ENCODE results near the gene CPXM1.

Gene CPXM1

GRCh38 chr20:2829376-2829775 is 28.9 kb upstream of the CPXM1 start:
- Histone ChIP-seq H4K91ac (ENCODE audit: low read length) (no peak overlapping the region), H2BK5ac (ENCODE audit: low read depth, low read length, poor library complexity, severe bottlenecking) (no peak overlapping the region), H3K4me2 (ENCODE audit: low read length, poor library complexity, severe bottlenecking) (no peak overlapping the region), H4K8ac (ENCODE audit: low read length) (no peak overlapping the region), H3K79me1 (replicated peaks; ENCODE audit: low read length, poor library complexity, severe bottlenecking) (no peaks in the 10 kb centered on the region), H3K4me3 (ENCODE audit: insufficient read depth in 1 of 2, low read depth in 1 of 2, low read length in 2 of 2) (no peak overlapping the region), H2BK12ac (ENCODE audit: low read length in 2 of 2) (no peak overlapping the region), H3K23ac (ENCODE audit: low read length in 2 of 2) (no peak overlapping the region), H3K14ac (ENCODE audit: low read length in 2 of 2) (no peak overlapping the region), H3K4me1 (ENCODE audit: control insufficient read depth, insufficient read depth, low read depth, low read length) (no peaks in the 10 kb centered on the region), H3K18ac (ENCODE audit: low read depth in 1 of 2, low read length in 2 of 2) (no peak overlapping the region), H3K9me3 (ENCODE audit: control insufficient read depth, low read length) (no peaks in the 10 kb centered on the region), H3K27me3 (ENCODE audit: control insufficient read depth in 1 of 2, insufficient read depth in 1 of 2, low read length in 2 of 2) (peaks cover 0 to 10% of the 10 kb centered on the region in 2 experiments), H3K36me3 (ENCODE audit: control insufficient read depth in 1 of 2, insufficient read depth in 2 of 2, low read depth in 1 of 2, low read length in 2 of 2) (peaks cover 2 to 4% of the 10 kb centered on the region in 2 experiments), H3K27ac (ENCODE audit: low read length, poor library complexity, severe bottlenecking) (no peak overlapping the region), H2AFZ (ENCODE audit: low read depth, low read length) (no peak overlapping the region), H2BK15ac (ENCODE audit: low read depth, poor library complexity, severe bottlenecking) (no peak overlapping the region), H2AK5ac (ENCODE audit: low read length, severe bottlenecking) (no peak overlapping the region), H3K4ac (ENCODE audit: low read depth in 1 of 2, low read length in 2 of 2) (no peak overlapping the region), H2BK120ac (ENCODE audit: low read depth, low read length) (no peak overlapping the region), H3K9ac (ENCODE audit: low read length) (no peak overlapping the region)
- 80% methylated on average over 4 of the region's 6 CpGs for WGBS
- no peak for DNase-seq

DNA sequence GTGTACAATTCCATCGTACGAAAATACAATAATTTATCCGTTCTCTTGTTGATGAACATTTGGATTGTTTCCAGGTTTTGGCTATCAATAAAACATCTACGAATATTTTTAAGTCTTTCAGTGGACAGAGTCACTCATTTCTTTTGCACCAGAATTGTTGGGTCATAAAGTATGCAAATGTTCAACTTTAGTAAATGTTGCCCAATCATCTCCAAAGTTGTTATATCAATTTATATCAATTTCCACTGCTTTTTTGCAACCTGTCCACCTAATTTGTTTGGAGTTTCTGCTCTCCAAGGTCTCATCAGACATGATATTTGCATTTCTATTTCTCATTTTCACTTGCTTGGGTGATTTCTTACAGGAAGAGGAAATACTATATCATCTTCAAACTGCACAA is 26.2 kb upstream of the CPXM1 start:
- Histone ChIP-seq H4K91ac (ENCODE audit: low read length) (no peak overlapping the region), H3K4me2 (ENCODE audit: low read length, poor library complexity, severe bottlenecking) (no peak overlapping the region), H3K23ac (ENCODE audit: low read length in 2 of 2) (no peak overlapping the region), H3K27ac (ENCODE audit: low read length, poor library complexity, severe bottlenecking) (no peak overlapping the region), H3K36me3 (ENCODE audit: control insufficient read depth in 1 of 2, insufficient read depth in 2 of 2, low read depth in 1 of 2, low read length in 2 of 2) (no peaks in the 10 kb centered on the region), H3K4me1 (ENCODE audit: control insufficient read depth, insufficient read depth, low read depth, low read length) (no peaks in the 10 kb centered on the region), H4K8ac (ENCODE audit: low read length) (no peak overlapping the region), H2BK120ac (ENCODE audit: low read depth, low read length) (no peak overlapping the region), H3K4me3 (ENCODE audit: insufficient read depth in 1 of 2, low read depth in 1 of 2, low read length in 2 of 2) (no peak overlapping the region), H2BK5ac (ENCODE audit: low read depth, low read length, poor library complexity, severe bottlenecking) (no peak overlapping the region), H2AK5ac (ENCODE audit: low read length, severe bottlenecking) (no peak overlapping the region), H2BK12ac (ENCODE audit: low read length in 2 of 2) (no peak overlapping the region), H2BK15ac (ENCODE audit: low read depth, poor library complexity, severe bottlenecking) (no peak overlapping the region), H3K9ac (ENCODE audit: low read length) (no peak overlapping the region), H3K4ac (ENCODE audit: low read depth in 1 of 2, low read length in 2 of 2) (no peak overlapping the region), H3K18ac (ENCODE audit: low read depth in 1 of 2, low read length in 2 of 2) (no peak overlapping the region), H3K79me1 (replicated peaks; ENCODE audit: low read length, poor library complexity, severe bottlenecking) (no peaks in the 10 kb centered on the region), H3K9me3 (ENCODE audit: control insufficient read depth, low read length) (no peaks in the 10 kb centered on the region), H3K27me3 (ENCODE audit: control insufficient read depth in 1 of 2, insufficient read depth in 1 of 2, low read length in 2 of 2) (peaks cover 0 to 12% of the 10 kb centered on the region in 2 experiments), H3K14ac (ENCODE audit: low read length in 2 of 2) (no peak overlapping the region), H2AFZ (ENCODE audit: low read depth, low read length) (no peak overlapping the region)
- DNase-seq: no peak
- whole genome bisulfite sequencing: 90% methylated on average over 4 of the region's 4 CpGs

DNA sequence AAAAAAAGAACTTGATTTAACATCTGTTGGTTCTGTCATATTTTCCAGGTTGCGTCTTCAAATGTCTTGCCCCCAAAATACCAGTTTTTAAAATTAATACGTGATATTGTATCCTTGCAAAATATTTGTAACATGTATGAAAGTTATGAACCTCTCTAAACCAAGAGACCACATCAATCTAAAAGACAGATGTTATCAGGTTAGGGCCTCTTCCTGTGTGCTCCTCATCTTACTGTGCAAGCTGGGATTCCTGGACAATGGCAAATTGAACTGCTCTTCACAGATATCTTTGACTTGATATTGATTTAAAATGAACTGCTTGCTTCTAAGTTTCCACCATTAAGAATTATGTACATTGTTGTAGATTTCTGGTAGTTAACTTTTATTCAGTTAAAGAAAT is 25.3 kb upstream of the CPXM1 start:
- Histone ChIP-seq H3K27me3 (ENCODE audit: control insufficient read depth in 1 of 2, insufficient read depth in 1 of 2, low read length in 2 of 2) (peaks cover 0 to 21% of the 10 kb centered on the region in 2 experiments), H3K4ac (ENCODE audit: low read depth in 1 of 2, low read length in 2 of 2) (no peak overlapping the region), H3K9ac (ENCODE audit: low read length) (no peak overlapping the region), H3K4me3 (ENCODE audit: insufficient read depth in 1 of 2, low read depth in 1 of 2, low read length in 2 of 2) (peak overlapping the region in 1 of 2 experiments; percentile 43), H3K23ac (ENCODE audit: low read length in 2 of 2) (no peak overlapping the region), H3K9me3 (ENCODE audit: control insufficient read depth, low read length) (no peaks in the 10 kb centered on the region), H3K18ac (ENCODE audit: low read depth in 1 of 2, low read length in 2 of 2) (no peak overlapping the region), H3K4me2 (ENCODE audit: low read length, poor library complexity, severe bottlenecking) (no peak overlapping the region), H3K27ac (ENCODE audit: low read length, poor library complexity, severe bottlenecking) (no peak overlapping the region), H3K79me1 (replicated peaks; ENCODE audit: low read length, poor library complexity, severe bottlenecking) (no peaks in the 10 kb centered on the region), H2AFZ (ENCODE audit: low read depth, low read length) (no peak overlapping the region), H3K4me1 (ENCODE audit: control insufficient read depth, insufficient read depth, low read depth, low read length) (peaks cover 7% of the 10 kb centered on the region), H3K14ac (ENCODE audit: low read length in 2 of 2) (no peak overlapping the region), H2BK15ac (ENCODE audit: low read depth, poor library complexity, severe bottlenecking) (no peak overlapping the region), H2BK12ac (ENCODE audit: low read length in 2 of 2) (no peak overlapping the region), H2BK5ac (ENCODE audit: low read depth, low read length, poor library complexity, severe bottlenecking) (no peak overlapping the region), H3K36me3 (ENCODE audit: control insufficient read depth in 1 of 2, insufficient read depth in 2 of 2, low read depth in 1 of 2, low read length in 2 of 2) (no peaks in the 10 kb centered on the region), H4K8ac (ENCODE audit: low read length) (no peak overlapping the region), H2BK120ac (ENCODE audit: low read depth, low read length) (no peak overlapping the region), H2AK5ac (ENCODE audit: low read length, severe bottlenecking) (no peak overlapping the region), H4K91ac (ENCODE audit: low read length) (no peak overlapping the region)
- no CpG with 5 or more reads among the region's 2 CpGs for WGBS
- no peak for DNase-seq

DNA sequence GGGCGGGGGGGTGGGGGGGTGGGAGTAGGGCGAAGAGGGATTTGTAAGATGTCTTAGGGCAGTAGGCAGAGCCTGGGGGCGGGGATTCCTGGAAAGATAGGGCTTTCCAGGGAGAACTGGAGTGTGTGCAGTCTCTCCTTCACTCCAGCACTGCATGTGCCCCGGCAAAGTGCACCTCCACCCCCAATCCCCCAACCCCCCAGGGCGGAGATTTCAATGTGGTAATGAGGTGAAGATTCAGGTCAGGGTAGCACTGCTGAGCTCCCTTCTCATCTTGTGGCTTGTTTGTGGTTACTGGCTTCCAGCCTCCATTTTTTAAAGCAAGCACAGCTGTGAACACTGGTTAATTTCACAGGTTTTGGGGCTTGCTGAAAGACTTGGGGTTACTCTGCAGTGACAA is 21.6 kb upstream of the CPXM1 start:
- no peak overlapping the region for H4K91ac ChIP-seq (ENCODE audit: low read length)
- H2BK120ac ChIP-seq (ENCODE audit: low read depth, low read length): no peak overlapping the region
- H2AFZ ChIP-seq (ENCODE audit: low read depth, low read length): no peak overlapping the region
- no peak overlapping the region for H3K27ac ChIP-seq (ENCODE audit: low read length, poor library complexity, severe bottlenecking)
- H3K4me3 ChIP-seq (ENCODE audit: insufficient read depth in 1 of 2, low read depth in 1 of 2, low read length in 2 of 2): peak overlapping the region in 1 of 2 experiments; percentile 63
- no peaks in the 10 kb centered on the region for H3K79me1 ChIP-seq (replicated peaks; ENCODE audit: low read length, poor library complexity, severe bottlenecking)
- no peaks in the 10 kb centered on the region for H3K9me3 ChIP-seq (ENCODE audit: control insufficient read depth, low read length)
- no peak overlapping the region for H3K23ac ChIP-seq (ENCODE audit: low read length in 2 of 2)
- no peak overlapping the region for H2BK15ac ChIP-seq (ENCODE audit: low read depth, poor library complexity, severe bottlenecking)
- H2BK12ac ChIP-seq (ENCODE audit: low read length in 2 of 2): no peak overlapping the region
- H2BK5ac ChIP-seq (ENCODE audit: low read depth, low read length, poor library complexity, severe bottlenecking): no peak overlapping the region
- no peak for DNase-seq
- no peaks in the 10 kb centered on the region for H3K36me3 ChIP-seq (ENCODE audit: control insufficient read depth in 1 of 2, insufficient read depth in 2 of 2, low read depth in 1 of 2, low read length in 2 of 2)
- peaks cover 16% of the 10 kb centered on the region for H3K4me1 ChIP-seq (ENCODE audit: control insufficient read depth, insufficient read depth, low read depth, low read length)
- no peak overlapping the region for H2AK5ac ChIP-seq (ENCODE audit: low read length, severe bottlenecking)
- H3K14ac ChIP-seq (ENCODE audit: low read length in 2 of 2): no peak overlapping the region
- H3K9ac ChIP-seq (ENCODE audit: low read length): no peak overlapping the region
- H4K8ac ChIP-seq (ENCODE audit: low read length): no peak overlapping the region
- H3K4ac ChIP-seq (ENCODE audit: low read depth in 1 of 2, low read length in 2 of 2): no peak overlapping the region
- H3K18ac ChIP-seq (ENCODE audit: low read depth in 1 of 2, low read length in 2 of 2): no peak overlapping the region
- no peak overlapping the region for H3K4me2 ChIP-seq (ENCODE audit: low read length, poor library complexity, severe bottlenecking)
- 61% methylated on average over 2 of the region's 5 CpGs for WGBS
- peaks cover 0 to 19% of the 10 kb centered on the region in 2 experiments for H3K27me3 ChIP-seq (ENCODE audit: control insufficient read depth in 1 of 2, insufficient read depth in 1 of 2, low read length in 2 of 2)

Data from mesenchymal stem cell (in vitro differentiated cells and primary cell).